ENCODE results near the gene CELA1.

DNA sequence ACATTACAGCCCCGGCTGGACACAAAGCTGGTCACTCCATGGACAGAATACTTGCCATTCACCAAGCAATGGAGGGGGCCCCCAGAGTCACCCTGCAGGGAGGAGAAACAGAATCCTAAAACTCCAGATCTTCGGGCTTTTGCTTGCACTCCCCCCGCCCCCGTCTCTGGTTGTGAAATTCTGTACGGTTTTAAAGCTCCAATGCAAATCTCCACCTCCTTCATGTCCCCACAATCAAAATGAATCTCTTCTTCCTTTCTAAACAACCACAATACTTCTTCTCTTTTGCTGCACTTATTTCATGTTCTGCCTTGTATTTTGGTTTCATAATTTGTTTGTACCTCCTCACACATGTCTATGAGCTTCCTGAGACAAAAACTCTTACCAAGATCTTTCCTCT lies 16.7 kb downstream of the CELA1 start:
- no peak for TF ChIP-seq POLR2A (IDR thresholded peaks at IDR 0.05; ENCODE audit: low read depth, low read length)
- TF ChIP-seq POLR2AphosphoS5 (IDR thresholded peaks at IDR 0.05; ENCODE audit: low read depth, low read length): no peak

Data from GM12891 (cell line).